SU-DHL-6 (cell line): ENCODE measurements around the gene RNF227.
"Not testable (repeated sequence)": the region's sequence is repeated elsewhere in the genome, so short reads cannot be mapped to it uniquely, and the experiment has no call there.

Experiments
- H2AFZ ChIP-seq: fragments of 200-600 bp; sonication (generic); 2 replicates; pipeline ENCODE4 v1.6.1; 2014; ENCODE audit warnings: low read depth, mild to moderate bottlenecking, moderate library complexity, mixed read lengths, antibody characterized with exemption, low read length; ENCODE audit not compliant: severe bottlenecking
- H3F3A ChIP-seq: fragments of 200-600 bp; shearing (Covaris generic); 2 replicates; pipeline ENCODE4 v1.6.0; 2016; ENCODE audit warnings: antibody characterized with exemption, mild to moderate bottlenecking; ENCODE audit not compliant: insufficient read depth
- H3K27ac ChIP-seq: fragments of 200-600 bp; sonication (generic); 2 replicates; pipeline ENCODE4 v1.5.1; 2016; ENCODE audit warnings: low read depth, mild to moderate bottlenecking, low read length, moderate library complexity, mixed read lengths
- H3K27me3 ChIP-seq: fragments of 200-600 bp; sonication (generic), shearing (Covaris generic); 2 replicates; pipeline ENCODE4 v1.6.0; 2014; ENCODE audit warnings: mild to moderate bottlenecking, low read length
- H3K36me3 ChIP-seq: fragments of 200-600 bp; sonication (generic); 2 replicates; pipeline ENCODE4 v1.6.1; 2014; ENCODE audit warnings: mild to moderate bottlenecking, low read length, mixed read lengths
- H3K4me2 ChIP-seq: fragments of 300-600, 200-600 bp; shearing (Covaris generic), sonication (generic); 2 replicates; pipeline ENCODE4 v1.6.0; 2014; ENCODE audit warnings: low read length, low read depth, mild to moderate bottlenecking; ENCODE audit not compliant: poor library complexity, severe bottlenecking
- H3K4me3 ChIP-seq: fragments of 200-600 bp; sonication (generic); 2 replicates; pipeline ENCODE4 v1.5.1; 2014; ENCODE audit warnings: antibody characterized with exemption, low read length, mild to moderate bottlenecking, mixed read lengths; ENCODE audit not compliant: insufficient read depth, poor library complexity, severe bottlenecking
- H3K79me2 ChIP-seq: fragments of 200-600 bp; sonication (generic); 2 replicates; pipeline ENCODE4 v1.6.1; 2014; ENCODE audit warnings: mild to moderate bottlenecking, low read length, moderate library complexity; ENCODE audit not compliant: insufficient read depth
- H3K9ac ChIP-seq: fragments of 200-600 bp; sonication (generic); 2 replicates; pipeline ENCODE4 v1.7.0; 2014; ENCODE audit warnings: mild to moderate bottlenecking, low read length
- H3K9me2 ChIP-seq: fragments of 200-600 bp; sonication (generic); replicated peaks from 2 replicates; pipeline ENCODE4 v1.6.1; 2014; ENCODE audit warnings: low read length; ENCODE audit not compliant: insufficient read depth
- H3K9me3 ChIP-seq: fragments of 200-600 bp; sonication (generic); 2 replicates; pipeline ENCODE4 v1.6.1; 2014; ENCODE audit warnings: low read length, mixed read lengths; ENCODE audit not compliant: insufficient read depth
- H4K20me1 ChIP-seq: fragments of 200-600 bp; sonication (generic); 2 replicates; pipeline ENCODE4 v1.6.1; 2014; ENCODE audit warnings: low read depth, mild to moderate bottlenecking, antibody characterized with exemption, low read length, moderate library complexity, mixed read lengths
- EZH2phosphoT487 ChIP-seq: fragments of 200-600 bp; sonication (generic), shearing (Covaris generic); conservative IDR thresholded peaks from 2 replicates; pipeline ENCODE4 v1.6.1; 2018; ENCODE audit warnings: mild to moderate bottlenecking, antibody characterized with exemption, low read length, moderate library complexity, mixed read lengths
- TF ChIP-seq, protein P1 (sequence below): fragments of 200-600 bp; sonication (generic); IDR thresholded peaks from one replicate; pipeline ENCODE4 v1.5.1; 2017; ENCODE audit warnings: antibody characterized with exemption, mild to moderate bottlenecking, low read length, moderate library complexity; ENCODE audit not compliant: insufficient read depth, poor library complexity, severe bottlenecking

The RNF227 gene

DNA sequence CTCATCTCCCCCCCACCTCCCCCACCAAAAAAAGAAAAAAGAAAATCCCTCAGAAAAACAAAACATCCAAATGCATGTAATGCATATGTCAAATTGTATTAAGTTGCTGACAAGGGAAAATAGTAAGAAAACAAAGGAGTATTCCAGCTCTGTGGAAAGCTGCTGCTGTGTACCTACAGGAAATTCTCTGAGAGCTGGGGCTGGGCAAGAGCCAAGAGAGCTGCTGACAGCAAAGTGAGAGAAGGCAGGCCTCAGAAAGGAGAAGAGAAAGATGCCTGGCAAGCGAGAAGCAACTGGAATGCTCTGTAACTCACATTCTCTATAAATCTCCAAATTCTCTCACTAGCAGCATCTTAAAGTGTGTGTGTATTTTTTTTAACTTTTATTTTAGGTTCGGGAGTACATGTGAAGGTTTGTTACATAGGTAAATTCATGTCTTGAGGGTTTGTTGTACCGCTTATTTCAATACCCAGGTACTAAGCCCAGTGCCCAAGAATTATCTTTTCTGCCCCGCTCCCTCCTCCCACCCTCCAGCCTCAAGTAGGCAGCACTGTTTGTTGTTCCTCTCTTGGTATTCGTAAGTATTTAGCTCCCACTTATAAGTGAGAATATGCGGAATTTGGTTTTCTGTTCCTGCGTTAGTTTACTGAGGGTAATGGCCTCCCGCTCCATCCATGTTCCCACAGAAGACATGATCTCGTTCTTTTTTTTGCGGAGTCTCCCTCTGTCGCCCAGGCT, 40.3 kb upstream of the RNF227 start:
- H3K9me3 ChIP-seq, result no peaks in the 10 kb centered on the region
- no peak overlapping the region for H3K9ac ChIP-seq
- no peaks in the 10 kb centered on the region for H3F3A ChIP-seq
- H2AFZ ChIP-seq, result no peak overlapping the region
- H3K36me3 ChIP-seq, result no peaks in the 10 kb centered on the region
- TF ChIP-seq, protein P1, sequence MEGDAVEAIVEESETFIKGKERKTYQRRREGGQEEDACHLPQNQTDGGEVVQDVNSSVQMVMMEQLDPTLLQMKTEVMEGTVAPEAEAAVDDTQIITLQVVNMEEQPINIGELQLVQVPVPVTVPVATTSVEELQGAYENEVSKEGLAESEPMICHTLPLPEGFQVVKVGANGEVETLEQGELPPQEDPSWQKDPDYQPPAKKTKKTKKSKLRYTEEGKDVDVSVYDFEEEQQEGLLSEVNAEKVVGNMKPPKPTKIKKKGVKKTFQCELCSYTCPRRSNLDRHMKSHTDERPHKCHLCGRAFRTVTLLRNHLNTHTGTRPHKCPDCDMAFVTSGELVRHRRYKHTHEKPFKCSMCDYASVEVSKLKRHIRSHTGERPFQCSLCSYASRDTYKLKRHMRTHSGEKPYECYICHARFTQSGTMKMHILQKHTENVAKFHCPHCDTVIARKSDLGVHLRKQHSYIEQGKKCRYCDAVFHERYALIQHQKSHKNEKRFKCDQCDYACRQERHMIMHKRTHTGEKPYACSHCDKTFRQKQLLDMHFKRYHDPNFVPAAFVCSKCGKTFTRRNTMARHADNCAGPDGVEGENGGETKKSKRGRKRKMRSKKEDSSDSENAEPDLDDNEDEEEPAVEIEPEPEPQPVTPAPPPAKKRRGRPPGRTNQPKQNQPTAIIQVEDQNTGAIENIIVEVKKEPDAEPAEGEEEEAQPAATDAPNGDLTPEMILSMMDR, result no peak
- H3K27ac ChIP-seq, result no peak overlapping the region
- H3K27me3 ChIP-seq, result no peaks in the 10 kb centered on the region
- H3K79me2 ChIP-seq, result no peaks in the 10 kb centered on the region
- H4K20me1 ChIP-seq, result no peaks in the 10 kb centered on the region
- H3K4me3 ChIP-seq, result no peak overlapping the region
- H3K9me2 ChIP-seq, result no peaks in the 10 kb centered on the region
- H3K4me2 ChIP-seq, result no peak overlapping the region

DNA sequence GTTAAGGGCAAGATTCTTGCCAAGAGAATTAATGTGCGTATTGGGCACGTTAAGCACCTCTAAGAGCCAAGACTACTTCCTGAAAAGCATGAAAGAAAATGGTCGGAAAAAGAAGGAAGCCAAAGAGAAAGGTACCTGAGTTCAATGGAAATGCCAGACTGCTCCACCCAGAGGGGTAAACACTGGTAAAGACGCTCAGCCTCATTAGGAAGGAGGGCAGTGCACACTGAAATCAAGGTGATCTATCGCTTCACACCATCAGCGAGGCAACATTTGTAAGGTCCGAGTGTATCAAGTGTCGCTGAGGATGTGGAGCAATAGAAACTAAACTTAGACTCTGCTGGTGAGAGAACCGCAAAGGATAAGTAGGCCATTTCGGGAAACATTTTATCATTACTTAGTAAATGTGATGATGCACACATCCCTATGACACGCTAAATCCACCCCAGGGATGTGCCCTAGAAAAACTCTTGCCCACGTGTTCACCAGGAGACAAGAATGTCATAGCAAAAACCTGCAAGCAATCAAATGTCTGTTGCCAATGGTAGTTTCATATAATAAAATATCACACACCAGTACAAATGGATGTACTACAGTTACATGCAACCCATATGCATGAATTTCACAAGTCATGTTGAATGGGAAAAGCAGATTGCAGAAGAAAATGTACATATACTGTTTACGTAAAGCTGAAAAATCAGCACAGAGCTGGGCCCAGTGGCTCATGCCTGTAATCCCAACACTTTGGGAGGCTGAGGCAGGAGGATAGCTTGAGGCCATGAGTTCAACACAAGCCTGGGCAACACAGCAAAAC, 39.5 kb upstream of the RNF227 start:
- Histone ChIP-seq H3K36me3 (no peaks in the 10 kb centered on the region), H3K4me3 (no peak overlapping the region), H3K79me2 (no peaks in the 10 kb centered on the region), H3K9me3 (no peaks in the 10 kb centered on the region), H3F3A (no peaks in the 10 kb centered on the region), H4K20me1 (no peaks in the 10 kb centered on the region), H3K27ac (no peak overlapping the region), H3K4me2 (no peak overlapping the region), H3K9me2 (no peaks in the 10 kb centered on the region), H2AFZ (no peak overlapping the region), H3K27me3 (no peaks in the 10 kb centered on the region), H3K9ac (no peak overlapping the region)
- TF ChIP-seq EZH2phosphoT487, result no peak
- TF ChIP-seq, protein P1, result no peak

DNA sequence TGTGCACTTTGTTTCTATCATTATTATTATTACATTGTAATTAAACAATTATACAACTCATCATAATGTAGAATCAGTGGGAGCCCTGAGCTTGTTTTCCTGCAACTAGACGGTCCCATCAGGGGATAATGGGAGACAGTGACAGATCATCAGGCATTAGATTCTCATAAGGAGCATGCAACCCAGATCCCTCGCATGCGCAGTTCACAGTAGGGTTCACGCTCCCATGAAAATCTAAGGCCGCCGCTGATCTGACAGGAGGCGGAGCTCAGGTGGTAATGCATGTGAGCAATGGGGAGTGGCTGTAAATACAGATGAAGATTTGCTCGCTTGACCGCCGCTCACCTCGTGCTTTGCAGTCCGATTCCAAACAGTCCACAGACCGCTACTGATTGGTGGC, 37.2 kb upstream of the RNF227 start:
- H3K4me2 ChIP-seq, H3K9me2 ChIP-seq, H3F3A ChIP-seq, H3K9me3 ChIP-seq, H3K27ac ChIP-seq, H3K27me3 ChIP-seq, H2AFZ ChIP-seq, H4K20me1 ChIP-seq, H3K4me3 ChIP-seq, H3K79me2 ChIP-seq, H3K9ac ChIP-seq: not testable (repeated sequence)
- peaks cover 11% of the 10 kb centered on the region; the same call in 1 of the 2 replicates for H3K36me3 ChIP-seq
